ENCODE data around the gene ZNF76. TPM values are rescaled to one million over a fixed set of nuclear protein-coding genes. Genes with fewer than 3 reads are reported as not detected.

ZNF76 gene
- total RNA-seq, 2 donors from 2014 or later = 24.0 to 52.2 TPM

Other genes starting within 250 kb of the ZNF76 start
- gene TCP11, start 118.4 kb upstream of the ZNF76 start, total RNA-seq = not detected
- gene SCUBE3, start 45.8 kb upstream of the ZNF76 start, total RNA-seq = under 1 TPM in 1 of 2 donors, not detected in 1; 0.14 TPM
- gene DEF6, start 38.1 kb downstream of the ZNF76 start, total RNA-seq = 100 to 1,000 TPM in 1 of 2 donors, 10 to 100 TPM in 1; 82.3 to 105 TPM
- gene PPARD, start 82.8 kb downstream of the ZNF76 start, total RNA-seq = 10 to 100 TPM; 19.6 to 19.9 TPM
- 10 to 100 TPM; 10.4 to 27.3 TPM for gene FANCE, start 192.6 kb downstream of the ZNF76 start, total RNA-seq
- gene RPL10A, start 208.7 kb downstream of the ZNF76 start, total RNA-seq = 1,000 to 10,000 TPM in 1 of 2 donors, 100 to 1,000 TPM in 1; 874 to 1,110 TPM
- under 1 TPM; 0.24 to 0.25 TPM for gene TEAD3, start 237.3 kb downstream of the ZNF76 start, total RNA-seq

All from natural killer cell treated with Interleukin-12 subunit alpha and Interleukin-12 subunit beta and Interleukin-15 and Interleukin-18, amount 100 ng/mL, for 72 hours (primary cell).